Measurements from ENCODE around the gene CRIM1. TPM values are rescaled to one million over a fixed set of nuclear protein-coding genes. Genes with fewer than 3 reads are reported as not detected.

The CRIM1 gene
- total RNA-seq, 1 donor from 2014 or later = 21.7 TPM

GRCh38 chr2:36369163-36369562 lies 13.6 kb downstream of the CRIM1 start:
- ATAC-seq (no peak), DNase-seq (ENCODE audit: missing footprints) (no peak)
- intact Hi-C loops (cut with DNase I) = no loop called here

GRCh38 chr2:36369716-36370115 lies 14.1 kb downstream of the CRIM1 start:
- intact Hi-C loops (cut with DNase I) = loop anchor here (5.0 kb wide), 1 partner anchor 38 kb away; no protein-coding TSS in a partner anchor
- no peak for ATAC-seq

GRCh38 chr2:36370281-36370680 lies 14.7 kb downstream of the CRIM1 start:
- intact Hi-C loops (cut with DNase I) = loop anchor here (5.0 kb wide), 1 partner anchor 37 kb away; no protein-coding TSS in a partner anchor
- ATAC-seq = no peak
- DNase-seq (ENCODE audit: missing footprints) = no peak

More at GRCh38 chr2:36369716-36370115, 14.1 kb downstream of the CRIM1 start:
- DNase-seq (ENCODE audit: missing footprints) = no peak

GRCh38 chr2:36371070-36371874 lies 15.7 kb downstream of the CRIM1 start:
- DNase-seq (ENCODE audit: missing footprints) (no peak), ATAC-seq (no peak)
- intact Hi-C loops (cut with DNase I) = loop anchor here (5.0 kb wide), 1 partner anchor 36 kb away; no protein-coding TSS in a partner anchor

- ATAC-seq (no peak), DNase-seq (ENCODE audit: missing footprints) (no peak)
- intact Hi-C loops (cut with DNase I) = loop anchor here (5.0 kb wide), 1 partner anchor 35 kb away; no protein-coding TSS in a partner anchor
Measured at GRCh38 chr2:36371928-36372391, 16.4 kb downstream of the CRIM1 start.

- no peak for DNase-seq (ENCODE audit: missing footprints)
- intact Hi-C loops (cut with DNase I) = loop anchor here (5.0 kb wide), 1 partner anchor 34 kb away; no protein-coding TSS in a partner anchor
- peak; percentile 72 for ATAC-seq
Measured at GRCh38 chr2:36373149-36373926, 17.8 kb downstream of the CRIM1 start.

- ATAC-seq (no peak), DNase-seq (ENCODE audit: missing footprints) (no peak)
- intact Hi-C loops (cut with DNase I) = loop anchor here (5.0 kb wide), 1 partner anchor 33 kb away; no protein-coding TSS in a partner anchor
Measured at GRCh38 chr2:36374585-36374984, 19.0 kb downstream of the CRIM1 start.

GRCh38 chr2:36376319-36376765 lies 20.8 kb downstream of the CRIM1 start:
- intact Hi-C loops (cut with DNase I) = no loop called here
- peak; percentile 89 for DNase-seq (ENCODE audit: missing footprints)
- peak; percentile 60 for ATAC-seq

- intact Hi-C loops (cut with DNase I) = no loop called here
- no peak for ATAC-seq
Measured at GRCh38 chr2:36376992-36377738, 21.6 kb downstream of the CRIM1 start.

GRCh38 chr2:36379710-36380448 lies 24.3 kb downstream of the CRIM1 start:
- no peak for ATAC-seq
- intact Hi-C loops (cut with DNase I) = no loop called here
- DNase-seq (ENCODE audit: missing footprints) = no peak

More at GRCh38 chr2:36376992-36377738, 21.6 kb downstream of the CRIM1 start:
- no peak for DNase-seq (ENCODE audit: missing footprints)

GRCh38 chr2:36380624-36381481 lies 25.3 kb downstream of the CRIM1 start:
- no peak for DNase-seq (ENCODE audit: missing footprints)
- intact Hi-C loops (cut with DNase I) = no loop called here
- peak; percentile 43 for ATAC-seq

GRCh38 chr2:36381993-36382392 lies 26.4 kb downstream of the CRIM1 start:
- no peak for DNase-seq (ENCODE audit: missing footprints)
- ATAC-seq = no peak
- intact Hi-C loops (cut with DNase I) = no loop called here

GRCh38 chr2:36382472-36382871 lies 26.9 kb downstream of the CRIM1 start:
- intact Hi-C loops (cut with DNase I) = no loop called here
- no peak for DNase-seq (ENCODE audit: missing footprints)
- no peak for ATAC-seq

- DNase-seq (ENCODE audit: missing footprints) (no peak), ATAC-seq (no peak)
- intact Hi-C loops (cut with DNase I) = no loop called here
Measured at GRCh38 chr2:36383726-36384125, 28.1 kb downstream of the CRIM1 start.

GRCh38 chr2:36384454-36384853 lies 28.9 kb downstream of the CRIM1 start:
- ATAC-seq = no peak
- intact Hi-C loops (cut with DNase I) = no loop called here

GRCh38 chr2:36385603-36386002 lies 30.0 kb downstream of the CRIM1 start:
- intact Hi-C loops (cut with DNase I) = no loop called here
- ATAC-seq = no peak
- DNase-seq (ENCODE audit: missing footprints) = no peak

More at GRCh38 chr2:36384454-36384853, 28.9 kb downstream of the CRIM1 start:
- no peak for DNase-seq (ENCODE audit: missing footprints)

- intact Hi-C loops (cut with DNase I) = no loop called here
Measured at GRCh38 chr2:36387258-36387916, 31.8 kb downstream of the CRIM1 start.

More at GRCh38 chr2:36387258-36387916, 31.8 kb downstream of the CRIM1 start:
- DNase-seq (ENCODE audit: missing footprints) (no peak), ATAC-seq (no peak)

Measured in Right ventricle myocardium inferior (tissue), 1 donor.